Cerebellar nuclear complex (tissue), 1 donor: ENCODE data around the gene PLSCR4.

Experiments
- DNase-seq, 2 experiments: peaks; one replicate each; lab custom pipeline; 2025; lab: John Stamatoyannopoulos, UW

PLSCR4 gene

DNA sequence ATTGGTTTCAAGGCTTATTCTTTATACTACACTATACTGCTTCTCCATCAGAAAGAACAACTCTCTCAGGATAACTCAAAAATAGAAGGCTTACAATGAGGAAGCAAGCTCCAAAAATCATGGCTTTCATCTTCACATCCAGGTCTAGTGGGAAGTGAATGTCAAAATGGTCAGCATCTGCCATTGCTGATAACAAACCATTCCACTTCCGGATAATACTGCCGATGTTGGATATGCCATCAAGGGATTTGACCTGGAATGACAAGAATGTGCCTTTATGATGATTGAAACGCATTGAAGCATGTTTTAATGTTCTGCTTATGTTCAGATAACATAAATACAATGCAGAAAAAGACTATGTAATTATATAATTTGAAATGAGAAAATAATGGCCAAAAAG lies 55.9 kb downstream of the PLSCR4 start:
- no peak for DNase-seq

DNA sequence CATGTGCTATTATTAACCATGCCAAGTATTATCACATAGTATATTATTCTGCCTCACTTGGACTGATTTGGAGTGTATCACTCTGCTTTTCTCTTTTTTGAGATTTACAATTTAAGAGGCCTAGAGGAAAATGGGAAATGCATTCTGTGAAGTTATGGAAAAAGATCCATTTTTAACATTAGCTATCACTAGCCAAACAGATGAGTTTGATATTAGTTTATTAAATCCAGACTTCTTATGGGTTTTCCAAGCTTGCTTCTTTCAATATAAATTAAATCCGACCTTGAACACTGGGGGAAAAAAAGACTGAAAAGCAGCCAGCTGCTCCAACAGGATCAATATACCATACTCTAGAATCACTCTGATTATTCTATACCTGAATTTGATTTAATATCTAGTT lies 59.9 kb downstream of the PLSCR4 start:
- no peak for DNase-seq

DNA sequence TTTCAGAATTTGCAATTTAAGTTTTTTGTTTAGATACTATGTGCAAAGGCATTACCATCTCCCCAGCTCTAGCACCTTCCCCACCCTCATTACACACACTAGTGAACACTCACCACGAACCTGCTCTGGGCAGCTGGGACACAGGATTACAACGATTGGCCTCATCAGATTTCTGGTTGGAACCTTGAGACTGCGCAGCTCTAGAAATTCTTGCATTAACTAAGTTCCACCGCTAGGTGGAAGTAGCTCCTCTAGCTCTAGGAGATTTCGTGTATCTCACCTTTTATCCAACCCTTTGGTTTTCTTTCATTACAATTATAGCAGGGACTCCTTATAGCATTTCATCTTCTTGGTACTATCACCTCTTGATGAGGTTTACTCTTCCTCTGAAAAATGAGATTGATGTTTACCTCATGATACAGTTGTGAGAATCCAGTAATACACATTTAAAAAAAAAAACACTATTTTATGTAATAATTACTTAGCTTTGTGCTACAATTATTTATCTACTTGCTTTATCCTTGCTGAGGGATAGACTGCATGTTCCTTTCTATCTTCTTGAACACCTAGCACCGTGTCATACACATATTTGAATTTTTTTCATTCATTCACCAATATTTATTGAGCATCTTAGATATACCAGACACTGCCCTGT lies 61.3 kb downstream of the PLSCR4 start:
- no peak for DNase-seq

DNA sequence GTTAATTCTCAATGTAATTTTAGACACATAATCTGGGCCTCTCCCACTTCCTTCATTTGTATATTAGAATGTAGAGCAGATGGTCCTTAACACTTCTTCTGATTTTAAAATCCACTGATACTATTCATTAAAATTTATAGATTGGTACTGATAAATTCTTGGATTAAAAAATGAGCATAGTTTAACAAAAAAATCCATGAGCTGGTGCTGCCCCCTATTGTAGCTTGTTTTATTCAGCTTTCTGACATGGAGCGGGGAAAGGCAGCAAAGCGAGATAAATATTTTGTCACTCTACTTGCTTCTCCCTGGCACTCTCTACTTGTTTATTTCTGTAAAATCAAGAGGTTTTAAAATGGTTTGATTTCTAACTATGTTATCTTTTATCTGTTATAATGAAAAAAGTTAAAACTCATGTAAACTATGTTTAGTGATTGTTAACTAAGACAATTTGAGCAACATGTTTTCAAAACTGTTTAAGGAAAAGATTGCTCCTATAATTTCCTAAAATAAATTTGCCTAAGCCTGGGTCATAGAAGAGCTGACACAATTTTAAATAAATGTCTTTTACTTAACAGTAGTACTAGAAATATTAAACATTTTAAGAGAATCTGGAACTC lies 63.5 kb downstream of the PLSCR4 start:
- DNase-seq = no peak

DNA sequence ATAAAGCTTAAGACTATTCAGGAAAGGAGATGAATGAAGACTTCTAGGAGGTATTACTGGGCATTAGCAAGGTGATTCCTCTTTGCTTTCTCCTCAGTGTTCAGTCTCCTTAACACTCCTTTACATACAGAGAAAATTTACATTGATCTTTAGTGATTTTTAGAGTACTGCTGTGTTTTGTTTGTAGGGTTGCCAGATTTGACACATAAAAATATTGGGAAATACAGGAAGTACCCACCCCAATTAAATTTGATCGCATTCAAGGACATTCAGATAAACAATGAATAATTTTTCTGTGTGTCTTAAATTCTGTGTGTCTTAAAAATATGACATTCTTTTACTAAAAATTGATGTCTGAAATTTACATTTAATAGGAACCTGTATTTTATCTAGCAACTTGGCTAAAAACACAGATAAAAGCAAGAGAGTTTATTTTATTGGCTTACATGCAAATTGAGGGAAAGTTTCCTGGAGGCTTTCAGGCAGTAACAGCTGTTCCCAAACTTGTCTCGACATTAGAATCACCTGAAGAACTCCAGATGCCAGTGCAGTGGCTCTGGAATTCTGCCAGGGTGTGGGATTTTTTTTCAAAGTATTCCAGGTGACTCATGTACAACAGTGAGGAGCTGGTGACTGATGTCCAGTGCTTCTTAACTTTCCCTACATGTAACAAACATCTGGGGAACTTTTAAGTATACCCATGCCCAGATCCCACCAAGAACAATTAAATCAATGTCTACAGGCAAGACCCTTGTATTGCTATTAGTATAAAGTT lies 66.5 kb downstream of the PLSCR4 start:
- no peak for DNase-seq

DNA sequence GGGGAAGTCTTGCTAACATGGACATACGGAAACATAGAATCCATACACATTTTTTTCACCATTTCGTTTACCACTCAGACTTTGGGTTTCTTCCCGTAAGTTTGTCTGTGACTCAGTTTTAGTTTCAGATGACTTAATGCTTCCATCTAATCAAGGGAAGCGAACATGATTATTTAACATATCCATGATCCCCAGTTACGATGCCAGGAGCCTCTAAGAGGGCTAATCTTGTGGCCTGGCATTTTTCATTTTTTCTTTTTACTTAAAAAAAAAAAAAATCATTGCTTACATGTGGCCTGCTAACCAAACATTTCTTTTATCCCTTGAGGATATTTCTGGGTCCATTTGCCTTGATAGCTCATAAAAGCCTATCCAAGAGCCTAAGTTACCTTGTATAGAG lies 69.7 kb downstream of the PLSCR4 start:
- DNase-seq = no peak

DNA sequence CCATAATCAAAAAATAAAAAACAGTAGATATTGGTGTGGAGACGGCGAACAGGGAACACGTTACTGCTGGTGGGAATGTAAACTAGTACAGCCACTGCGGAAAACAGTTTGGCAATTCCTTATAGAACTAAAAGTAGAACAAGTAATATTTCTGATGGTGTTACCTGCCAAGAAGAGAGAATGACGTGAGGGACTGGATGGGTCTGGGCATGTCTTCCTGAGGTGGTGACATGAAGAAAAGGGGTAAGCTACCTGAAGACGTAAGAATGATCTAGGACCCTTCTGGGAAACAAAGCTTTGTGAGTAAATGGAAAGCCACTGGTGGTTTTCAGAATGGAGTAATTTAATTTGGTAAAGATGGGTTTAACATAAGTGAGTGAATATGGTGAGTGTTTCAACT lies 70.5 kb downstream of the PLSCR4 start:
- no peak for DNase-seq

DNA sequence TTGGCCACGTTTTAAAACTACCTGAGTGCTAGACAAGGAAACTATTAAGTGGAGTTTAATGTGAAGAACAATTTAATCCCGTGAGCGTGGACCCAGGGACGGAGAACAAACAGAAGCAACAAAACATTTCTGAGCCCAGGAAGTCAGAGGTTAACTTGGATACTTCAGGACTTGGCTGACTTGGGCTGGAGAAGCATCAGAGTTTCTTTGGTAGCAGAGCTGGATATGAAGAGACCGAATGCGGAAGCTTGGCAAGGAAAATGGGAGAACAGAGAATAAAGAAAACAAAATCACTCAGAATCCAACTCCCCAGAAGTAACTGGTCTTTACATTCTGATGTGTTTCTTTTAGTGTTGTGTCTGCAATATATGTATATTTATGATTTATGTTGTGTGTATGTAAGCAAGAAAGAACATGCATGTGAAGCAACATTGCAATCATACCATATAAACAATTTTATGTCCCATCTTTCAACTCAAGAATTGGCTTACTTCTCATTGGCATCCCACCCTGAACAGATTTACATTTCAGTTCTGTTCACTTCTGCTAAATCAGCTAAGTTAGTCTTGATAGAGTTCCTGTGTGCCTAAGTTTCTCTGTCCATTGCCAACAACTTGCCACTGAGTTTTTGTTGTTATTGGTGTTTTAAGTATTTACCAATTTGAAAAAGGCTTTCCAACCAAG lies 72.8 kb downstream of the PLSCR4 start:
- no peak for DNase-seq

DNA sequence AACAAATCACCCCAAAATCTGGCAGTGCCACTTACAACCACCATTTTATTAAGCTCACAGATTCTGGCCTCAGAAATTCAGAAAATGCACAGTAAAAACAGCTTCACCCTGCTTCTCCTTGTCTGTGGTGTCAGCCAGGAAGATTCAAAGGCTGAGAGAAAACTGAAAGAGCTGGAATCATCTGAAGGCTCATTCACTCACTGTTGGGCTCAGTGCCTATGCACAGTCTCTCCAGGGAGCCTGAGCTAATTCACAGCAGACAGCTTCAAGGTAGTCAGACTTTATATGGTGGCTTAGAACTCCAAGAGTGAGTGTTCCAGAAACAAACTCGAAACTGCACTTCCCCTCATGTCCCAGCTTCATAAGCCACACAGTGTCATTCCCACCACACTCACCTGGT lies 73.4 kb downstream of the PLSCR4 start:
- DNase-seq = no peak

DNA sequence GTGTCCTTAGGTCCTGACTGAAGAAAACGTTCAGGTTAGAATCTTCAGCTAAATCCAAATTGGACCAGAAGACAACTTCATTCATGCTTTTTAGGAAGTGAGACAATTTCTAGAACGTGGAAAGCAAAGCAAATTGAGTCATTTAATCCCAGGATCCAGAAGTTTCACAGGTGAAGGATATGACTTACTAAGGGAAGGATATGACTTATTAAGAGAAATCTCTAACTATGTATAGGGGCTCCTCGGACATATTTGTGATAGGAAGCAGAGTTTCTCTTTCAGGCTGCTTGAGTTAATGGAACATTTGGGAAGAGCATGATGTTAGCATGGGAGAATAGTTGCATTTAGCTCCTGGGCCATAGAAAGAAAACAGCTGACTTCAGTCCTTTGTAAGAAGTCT lies 73.8 kb downstream of the PLSCR4 start:
- DNase-seq = no peak

DNA sequence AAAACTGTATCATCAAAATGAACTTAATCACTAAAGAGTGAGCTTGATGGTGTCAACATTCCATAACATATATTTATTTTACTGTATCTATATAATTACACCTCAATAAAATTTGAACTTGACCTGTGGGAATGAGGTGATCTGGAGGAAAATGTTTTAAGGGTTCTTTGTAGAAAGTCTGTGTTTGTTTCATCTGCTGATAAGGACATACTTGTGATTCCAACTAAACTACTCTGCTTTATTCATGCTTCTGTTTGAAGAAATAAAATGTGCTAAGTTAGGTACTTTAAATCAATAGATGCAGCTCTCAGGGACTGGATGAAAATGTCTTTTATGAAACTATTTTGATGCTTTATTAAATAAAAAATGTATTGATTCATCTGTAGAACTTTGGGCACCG lies 78.3 kb downstream of the PLSCR4 start:
- no peak for DNase-seq

DNA sequence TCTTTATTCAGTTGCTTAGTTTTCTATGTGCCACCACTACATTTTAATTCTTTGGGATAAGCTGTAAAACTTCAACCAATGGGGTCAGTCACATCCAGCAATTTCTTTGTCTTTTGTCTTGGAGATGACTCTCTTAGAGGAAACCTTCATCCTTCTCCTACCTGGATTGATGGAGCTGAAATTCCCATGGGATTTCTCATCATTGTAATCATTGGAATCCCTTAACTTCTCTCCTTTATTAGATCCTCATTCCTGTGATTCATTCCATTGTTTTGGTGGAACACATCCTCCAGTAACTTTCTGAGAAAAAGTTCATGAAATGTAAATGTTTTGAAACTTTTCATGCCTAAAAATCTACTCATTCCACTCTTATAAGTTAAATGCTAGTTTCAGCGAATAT lies 80.3 kb downstream of the PLSCR4 start:
- DNase-seq = no peak

DNA sequence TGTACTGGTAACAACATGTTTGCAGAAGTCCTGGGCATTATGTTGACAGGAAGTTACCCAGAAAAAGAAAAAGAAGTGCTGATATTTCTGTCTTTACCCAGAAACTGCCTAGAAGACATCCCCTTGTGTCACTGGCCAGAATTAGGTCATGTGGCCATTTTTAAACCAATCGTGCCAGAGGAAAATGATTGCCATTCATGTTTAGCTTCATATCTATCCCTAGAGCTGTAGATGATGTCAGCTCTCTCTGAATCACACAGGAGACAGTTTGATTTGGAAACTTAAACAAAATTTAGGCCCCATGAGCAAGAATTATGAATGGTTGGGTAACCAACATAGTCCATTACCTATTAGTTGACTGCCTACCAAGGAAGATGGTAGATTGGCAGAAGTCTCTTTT lies 81.0 kb downstream of the PLSCR4 start:
- no peak for DNase-seq

DNA sequence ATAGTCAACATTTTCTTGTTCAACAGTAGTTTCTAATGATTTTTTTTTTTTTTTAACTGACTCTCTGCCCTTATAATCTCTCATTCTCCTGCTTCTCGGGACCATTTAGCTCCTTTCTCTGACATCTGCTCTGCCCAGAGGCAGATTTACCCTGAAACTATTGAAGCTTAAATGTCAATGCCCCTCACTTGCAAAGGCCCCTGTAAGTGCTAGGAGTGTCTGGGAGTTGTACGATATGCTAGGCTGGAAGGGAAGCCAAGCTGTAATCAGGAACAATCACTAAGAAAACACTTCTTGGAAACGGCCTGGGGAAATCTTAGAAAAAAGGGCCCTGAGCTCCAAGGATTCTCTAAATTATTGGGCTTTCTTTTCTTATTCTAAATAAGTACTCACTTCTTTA lies 84.1 kb downstream of the PLSCR4 start:
- DNase-seq = no peak

DNA sequence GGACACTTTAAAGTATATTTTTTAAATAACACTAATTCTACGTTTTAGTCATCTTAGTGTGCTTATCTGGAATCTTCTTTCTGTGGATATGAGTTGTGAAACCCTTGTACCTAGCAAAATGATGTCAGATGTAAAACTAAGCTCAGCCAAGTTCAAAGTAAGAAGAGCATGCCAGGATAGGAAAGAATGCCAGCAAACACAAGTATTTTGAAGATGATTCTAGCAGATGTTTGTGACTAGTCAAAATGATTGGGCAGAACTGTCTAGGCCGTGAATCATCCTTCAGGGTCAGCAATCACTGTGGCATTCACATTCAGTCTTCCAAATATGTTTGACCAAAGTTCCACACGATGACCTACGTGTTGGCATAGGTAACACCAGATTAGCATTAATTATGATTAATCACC lies 84.5 kb downstream of the PLSCR4 start:
- DNase-seq = no peak

DNA sequence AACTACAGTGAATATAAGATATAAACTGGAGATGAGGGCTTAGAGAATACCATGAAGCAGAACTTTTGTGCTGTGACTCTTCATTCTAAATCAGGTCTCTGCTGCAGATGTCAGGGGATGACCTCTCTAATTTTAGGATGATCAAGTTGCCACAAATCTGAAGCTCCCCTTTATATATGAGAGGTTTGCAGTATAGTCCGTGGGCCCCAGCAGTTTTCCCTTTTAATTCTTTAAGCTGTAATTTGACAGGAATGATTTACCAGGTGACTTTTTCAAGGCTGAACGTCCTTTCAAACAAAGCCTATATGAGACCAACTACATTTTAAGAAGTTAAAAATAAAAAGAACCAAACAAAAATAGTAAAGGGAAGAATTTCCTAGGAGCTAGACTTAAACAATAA lies 85.0 kb downstream of the PLSCR4 start:
- DNase-seq = no peak

DNA sequence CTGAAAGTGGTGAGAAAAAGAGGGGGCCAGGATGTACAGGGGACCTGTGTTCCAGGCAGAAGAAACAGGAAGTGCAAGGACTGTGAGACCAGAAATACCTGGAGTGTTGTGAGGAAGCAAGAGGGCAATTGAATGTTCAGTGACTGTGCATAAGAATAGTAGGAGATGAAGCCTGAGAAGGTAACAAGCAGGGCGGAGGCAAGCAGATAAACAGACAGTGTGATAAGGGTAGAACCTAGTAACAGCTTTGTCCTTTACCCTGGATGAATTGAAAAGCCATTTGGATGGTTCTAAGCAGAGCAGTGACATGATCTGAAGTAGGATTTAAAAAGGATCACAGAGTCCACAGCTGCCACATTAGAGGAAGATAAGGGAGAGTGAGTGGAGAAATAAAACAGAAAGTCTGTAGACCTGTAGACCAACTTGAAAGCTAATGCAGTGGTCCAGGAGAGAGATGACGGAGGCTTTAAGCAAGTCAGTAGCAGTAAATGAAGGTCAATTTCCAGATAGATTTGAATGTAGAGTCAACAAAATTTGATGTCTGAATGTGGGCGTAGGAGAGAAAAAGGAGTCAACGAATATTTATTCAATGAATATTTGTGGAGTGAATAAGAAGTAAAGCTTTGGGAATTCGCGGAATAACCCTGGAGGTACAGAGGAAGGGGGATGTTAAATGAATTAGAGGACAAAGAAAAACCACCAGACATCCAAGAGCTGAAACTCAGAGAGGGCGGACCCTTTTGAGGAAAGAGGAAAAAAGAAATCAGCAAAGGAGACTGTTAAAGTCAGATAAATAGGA lies 85.7 kb downstream of the PLSCR4 start:
- no peak for DNase-seq

DNA sequence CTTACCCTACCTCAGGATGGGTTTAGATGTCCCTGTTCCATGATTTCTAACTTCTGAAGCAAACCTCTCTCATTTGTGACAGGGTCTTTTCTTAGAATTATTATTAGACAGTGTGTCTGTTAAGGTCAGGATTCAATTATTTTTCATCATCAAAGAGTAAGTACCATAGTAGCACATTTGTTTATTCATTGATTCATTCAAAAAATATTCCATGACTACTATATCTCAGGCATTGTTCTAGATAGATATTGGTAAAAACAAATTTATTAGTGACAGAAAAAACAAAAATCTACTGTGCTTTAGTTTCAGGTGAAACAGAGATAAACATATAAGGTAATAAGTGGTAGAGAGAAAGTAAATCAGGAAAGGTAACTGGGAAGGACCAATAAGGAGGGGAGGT lies 86.4 kb downstream of the PLSCR4 start:
- DNase-seq = no peak

DNA sequence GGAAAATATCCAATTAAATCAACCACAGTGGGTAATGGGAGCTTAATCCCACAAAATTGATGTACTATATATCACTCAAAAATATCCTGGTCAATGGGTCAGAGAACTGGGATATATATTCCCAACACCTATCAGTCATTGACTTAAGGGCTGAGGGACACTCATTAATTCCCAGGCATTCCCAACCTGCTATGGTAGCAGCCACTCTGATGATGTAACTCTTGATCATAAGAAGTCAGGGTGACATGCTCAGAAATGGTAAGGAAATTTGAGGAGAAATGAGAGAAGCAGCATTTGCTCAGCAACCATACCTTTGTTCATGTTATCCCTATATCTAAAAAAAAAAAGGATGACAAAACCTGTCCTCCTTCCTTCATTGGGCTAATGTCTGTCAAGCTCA lies 86.8 kb downstream of the PLSCR4 start:
- no peak for DNase-seq

DNA sequence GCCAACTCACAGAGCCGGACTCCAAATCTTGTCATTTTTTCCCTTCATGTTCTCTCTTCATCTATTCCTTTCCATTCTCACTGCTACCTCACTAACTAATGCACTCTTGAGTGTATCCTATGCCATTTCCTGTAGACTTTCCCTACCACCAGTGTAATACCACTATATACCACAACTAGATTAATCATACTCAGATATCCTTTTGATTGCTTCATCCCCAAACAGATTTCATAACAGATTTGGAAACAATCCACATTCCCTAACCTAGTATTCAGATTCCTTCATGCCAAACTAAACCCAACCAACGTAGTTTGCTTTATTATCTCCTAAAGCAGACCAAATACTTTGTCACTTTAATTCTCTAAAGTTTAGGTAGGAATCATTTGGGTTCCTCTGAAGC lies 87.3 kb downstream of the PLSCR4 start:
- no peak for DNase-seq

DNA sequence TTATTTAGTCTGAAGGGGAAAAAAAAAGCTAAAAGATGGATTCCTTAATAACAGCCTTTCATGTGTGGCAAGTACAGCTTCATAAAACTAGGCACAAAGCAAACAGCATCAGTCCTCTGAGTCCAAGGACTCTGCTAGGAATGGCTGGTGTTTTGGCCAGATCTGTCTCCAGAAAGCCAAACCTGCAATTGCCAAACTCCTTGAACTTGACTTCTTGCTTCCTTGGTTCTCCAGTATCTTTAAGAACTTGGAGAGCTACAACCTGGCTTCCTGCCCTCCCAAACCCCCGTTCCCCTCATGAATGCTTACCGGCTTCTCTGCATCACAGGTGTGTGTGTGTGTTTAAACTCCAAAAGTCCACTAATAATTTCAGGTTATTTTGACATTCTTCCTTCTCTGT lies 88.3 kb downstream of the PLSCR4 start:
- DNase-seq = no peak

DNA sequence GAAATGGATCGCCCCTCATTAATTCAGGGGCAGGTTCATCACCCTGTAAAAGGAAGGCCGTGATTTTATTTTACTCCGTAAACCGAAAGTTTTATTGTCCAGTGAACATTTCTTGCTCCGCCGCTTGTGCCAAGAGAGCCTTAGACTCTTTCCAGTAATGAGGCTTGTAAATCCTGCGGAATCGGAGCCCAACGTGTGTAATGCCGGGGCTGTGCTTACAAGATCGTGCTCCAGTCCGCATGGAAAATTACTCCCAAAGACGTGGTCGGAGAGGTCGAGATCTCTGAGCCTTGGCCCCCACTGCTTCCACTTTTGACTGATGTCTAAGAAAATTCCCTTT lies 89.3 kb downstream of the PLSCR4 start:
- DNase-seq = no peak
